Endothelial cell (in vitro differentiated cells): ENCODE measurements around the gene ATP6AP1. TPM values are rescaled to one million over a fixed set of nuclear protein-coding genes. Genes with fewer than 3 reads are reported as not detected.

Experiments used
- DNase-seq: peaks from one replicate; pipeline ENCODE4 v3.0.0; 2021; ENCODE audit warnings: low spot score
- H3K27ac Mint-ChIP-seq: one replicate; pipeline ENCODE4 v1.8.0; 2021; ENCODE audit warnings: mixed read lengths, inconsistent platforms; ENCODE audit not compliant: unreplicated experiment
- H3K27me3 Mint-ChIP-seq: one replicate; pipeline ENCODE4 v1.8.0; 2021; ENCODE audit warnings: mild to moderate bottlenecking, moderate library complexity, mixed read lengths, inconsistent platforms; ENCODE audit not compliant: unreplicated experiment
- H3K36me3 Mint-ChIP-seq: one replicate; pipeline ENCODE4 v1.8.0; 2021; ENCODE audit warnings: mild to moderate bottlenecking, low read depth, mixed read lengths, inconsistent platforms; ENCODE audit not compliant: unreplicated experiment
- H3K4me1 Mint-ChIP-seq: one replicate; pipeline ENCODE4 v1.8.0; 2021; ENCODE audit warnings: mild to moderate bottlenecking, mixed read lengths, inconsistent platforms; ENCODE audit not compliant: unreplicated experiment
- H3K4me3 Mint-ChIP-seq: one replicate; pipeline ENCODE4 v1.8.0; 2021; ENCODE audit warnings: mild to moderate bottlenecking, mixed read lengths, inconsistent platforms; ENCODE audit not compliant: unreplicated experiment
- H3K9me3 Mint-ChIP-seq: one replicate; pipeline ENCODE4 v1.8.0; 2021; ENCODE audit warnings: mixed read lengths, inconsistent platforms; ENCODE audit not compliant: unreplicated experiment
- CTCF ChIP-seq: fragments of 200-600 bp; sonication (generic); IDR thresholded peaks from one replicate; pipeline ENCODE4 v1.5.0; 2021; ENCODE audit warnings: antibody characterized with exemption; ENCODE audit not compliant: unreplicated experiment
- long read RNA-seq: library from polyadenylated mRNA; unstranded; transcript quantifications from one replicate; pipeline ENCODE4 v2.0.0, GENCODE V29; 2020; ENCODE audit not compliant: unreplicated experiment
- total RNA-seq: library from RNA; stranded (reverse); fragmentation: NEBNext Ultra II Directional; extraction: Animal tissue kit (Norgen Biotek cat#: 25700); gene quantifications from one replicate; pipeline ENCODE4 v1.2.1, GENCODE V29; 2021; ENCODE audit not compliant: unreplicated experiment

Gene ATP6AP1
- 100 TPM for total RNA-seq
- long read RNA-seq, transcript ATP6AP1-201 (10 exons, 2,099 nt): major isoform, 89 of 97 reads
- long read RNA-seq, partial matches to known transcripts: 6 of 97 reads
- long read RNA-seq, other reads (novel, unspliced or antisense): 1 of 97 reads

DNA sequence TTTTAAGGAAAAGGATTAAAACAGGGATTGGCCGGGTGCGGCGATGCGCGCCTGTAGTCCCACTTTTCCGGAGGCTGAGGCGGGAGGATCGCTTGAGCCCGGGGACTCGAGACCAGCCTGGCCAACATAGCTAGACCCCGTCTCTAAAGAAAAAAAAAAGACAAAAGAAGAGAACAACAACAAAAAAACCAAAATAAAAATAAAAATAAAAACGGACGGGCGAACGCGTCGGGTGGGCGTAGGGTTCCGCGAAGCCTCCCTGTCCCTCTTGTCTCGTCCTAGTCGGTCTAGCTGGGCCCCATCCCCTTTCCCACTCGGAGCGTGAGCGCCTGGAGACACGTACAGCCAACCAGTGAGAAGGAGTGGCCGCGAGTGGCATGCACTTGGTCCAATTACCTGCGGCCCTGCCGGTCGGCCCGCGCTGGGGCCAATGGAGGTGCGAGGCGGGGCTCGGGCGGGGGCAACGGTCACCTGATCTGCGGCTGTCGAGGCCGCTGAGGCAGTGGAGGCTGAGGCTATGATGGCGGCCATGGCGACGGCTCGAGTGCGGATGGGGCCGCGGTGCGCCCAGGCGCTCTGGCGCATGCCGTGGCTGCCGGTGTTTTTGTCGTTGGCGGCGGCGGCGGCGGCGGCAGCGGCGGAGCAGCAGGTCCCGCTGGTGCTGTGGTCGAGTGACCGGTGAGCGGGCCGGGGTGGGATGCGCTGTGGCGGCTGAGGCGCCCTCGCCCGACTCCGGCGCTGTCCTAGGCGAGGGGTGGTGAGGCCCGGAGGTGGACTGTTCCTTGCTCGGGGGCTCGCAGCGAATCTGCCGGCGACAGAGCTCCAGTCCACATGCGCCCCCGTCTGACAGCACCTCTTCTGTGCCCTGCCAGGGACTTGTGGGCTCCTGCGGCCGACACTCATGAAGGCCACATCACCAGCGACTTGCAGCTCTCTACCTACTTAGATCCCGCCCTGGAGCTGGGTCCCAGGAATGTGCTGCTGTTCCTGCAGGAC is at the start of gene ATP6AP1:
Gene ATP6AP1, plus strand, starts transcription at position 502 of the 996 bp plus-strand sequence. Its CDS starts 16 bp downstream, at position 518.
- Mint-ChIP-seq H3K36me3 (peaks cover 9% of the 10 kb centered on the region), H3K27me3 (peaks cover 8% of the 10 kb centered on the region), H3K27ac (no peak within 1 kb of the TSS), H3K9me3 (no peaks in the 10 kb centered on the region), H3K4me1 (peaks cover 25% of the 10 kb centered on the region), H3K4me3 (peak within 1 kb of the TSS; percentile 83)
- peak; percentile 82 for DNase-seq
- TF ChIP-seq CTCF: no peak

DNA sequence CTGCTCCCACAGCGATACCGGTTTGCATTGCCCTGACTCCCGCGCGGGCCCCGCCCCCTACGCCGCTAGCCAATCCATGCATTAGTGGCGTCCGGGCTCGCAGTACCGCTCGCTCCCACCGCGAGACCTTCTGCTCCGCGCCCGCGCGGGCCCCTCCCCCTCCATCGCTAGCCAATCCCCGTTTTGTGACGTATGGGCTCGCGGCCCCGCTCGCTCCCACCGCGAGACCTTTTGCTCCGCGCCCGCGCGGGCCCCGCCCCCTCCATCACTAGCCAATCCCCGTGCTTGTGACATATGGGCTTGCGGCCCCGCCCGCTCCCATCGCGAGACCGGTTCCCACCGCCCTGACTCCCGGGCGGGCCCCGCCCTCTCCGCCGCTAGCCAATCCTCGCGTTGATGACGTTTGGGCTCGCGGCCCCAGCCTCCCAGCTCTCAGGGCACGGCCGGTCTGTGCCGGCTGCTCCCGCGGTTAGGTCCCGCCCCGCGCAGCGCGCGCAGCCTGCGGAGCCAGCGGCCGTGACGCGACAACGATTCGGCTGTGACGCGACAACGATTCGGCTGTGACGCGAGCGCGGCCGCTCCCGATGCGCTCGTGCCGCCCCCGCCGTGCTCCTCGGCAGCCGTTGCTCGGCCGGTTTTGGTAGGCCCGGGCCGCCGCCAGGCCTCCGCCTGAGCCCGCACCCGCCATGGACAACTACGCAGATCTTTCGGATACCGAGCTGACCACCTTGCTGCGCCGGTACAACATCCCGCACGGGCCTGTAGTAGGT is 49.5 kb upstream of the ATP6AP1 start, which contains the start of gene EMD:
Gene EMD, plus strand, starts transcription at position 497 of the 770 bp plus-strand sequence. Its CDS starts 190 bp downstream, at position 687.
- Mint-ChIP-seq H3K36me3 (no peaks in the 10 kb centered on the region), H3K27me3 (peaks cover 2% of the 10 kb centered on the region), H3K27ac (peak within 1 kb of the TSS; percentile 36), H3K4me1 (peaks cover 8% of the 10 kb centered on the region), H3K9me3 (no peaks in the 10 kb centered on the region), H3K4me3 (peak within 1 kb of the TSS; percentile 91)
- DNase-seq: peak; percentile 90
- TF ChIP-seq CTCF: no peak

- peak overlapping the region; percentile 91 for H3K4me3 Mint-ChIP-seq
- no peaks in the 10 kb centered on the region for H3K9me3 Mint-ChIP-seq
These were observed 48.9 kb upstream of the ATP6AP1 start for GRCh38 chrX:154379569-154379951.

GRCh38 chrX:154380153-154380552 is 48.3 kb upstream of the ATP6AP1 start:
- TF ChIP-seq CTCF: no peak
- Mint-ChIP-seq H3K27ac (no peak overlapping the region), H3K9me3 (no peaks in the 10 kb centered on the region)

More at GRCh38 chrX:154379569-154379951, 48.9 kb upstream of the ATP6AP1 start:
- H3K27me3 Mint-ChIP-seq: peaks cover 2% of the 10 kb centered on the region
- no peaks in the 10 kb centered on the region for H3K36me3 Mint-ChIP-seq
- H3K4me1 Mint-ChIP-seq: peaks cover 8% of the 10 kb centered on the region
- H3K27ac Mint-ChIP-seq: no peak overlapping the region
- no peak for DNase-seq
- TF ChIP-seq CTCF: no peak

More at GRCh38 chrX:154380153-154380552, 48.3 kb upstream of the ATP6AP1 start:
- peaks cover 8% of the 10 kb centered on the region for H3K4me1 Mint-ChIP-seq
- peak overlapping the region; percentile 91 for H3K4me3 Mint-ChIP-seq
- H3K27me3 Mint-ChIP-seq: peaks cover 2% of the 10 kb centered on the region
- no peak for DNase-seq
- H3K36me3 Mint-ChIP-seq: no peaks in the 10 kb centered on the region
